SU-DHL-6 (cell line): ENCODE measurements around the gene ZCCHC7.
A peak's percentile ranks its signal among the peaks of the same experiment; 100 is the strongest.
"Not testable (repeated sequence)": the region's sequence is repeated elsewhere in the genome, so short reads cannot be mapped to it uniquely, and the experiment has no call there.

Experiments used
- H2AFZ ChIP-seq: fragments of 200-600 bp; sonication (generic); 2 replicates; pipeline ENCODE4 v1.6.1; 2014; ENCODE audit warnings: low read depth, mild to moderate bottlenecking, moderate library complexity, mixed read lengths, antibody characterized with exemption, low read length; ENCODE audit not compliant: severe bottlenecking
- H3F3A ChIP-seq: fragments of 200-600 bp; shearing (Covaris generic); 2 replicates; pipeline ENCODE4 v1.6.0; 2016; ENCODE audit warnings: antibody characterized with exemption, mild to moderate bottlenecking; ENCODE audit not compliant: insufficient read depth
- H3K27ac ChIP-seq: fragments of 200-600 bp; sonication (generic); 2 replicates; pipeline ENCODE4 v1.5.1; 2016; ENCODE audit warnings: low read depth, mild to moderate bottlenecking, low read length, moderate library complexity, mixed read lengths
- H3K27me3 ChIP-seq: fragments of 200-600 bp; sonication (generic), shearing (Covaris generic); 2 replicates; pipeline ENCODE4 v1.6.0; 2014; ENCODE audit warnings: mild to moderate bottlenecking, low read length
- H3K36me3 ChIP-seq: fragments of 200-600 bp; sonication (generic); 2 replicates; pipeline ENCODE4 v1.6.1; 2014; ENCODE audit warnings: mild to moderate bottlenecking, low read length, mixed read lengths
- H3K4me2 ChIP-seq: fragments of 300-600, 200-600 bp; shearing (Covaris generic), sonication (generic); 2 replicates; pipeline ENCODE4 v1.6.0; 2014; ENCODE audit warnings: low read length, low read depth, mild to moderate bottlenecking; ENCODE audit not compliant: poor library complexity, severe bottlenecking
- H3K4me3 ChIP-seq: fragments of 200-600 bp; sonication (generic); 2 replicates; pipeline ENCODE4 v1.5.1; 2014; ENCODE audit warnings: antibody characterized with exemption, low read length, mild to moderate bottlenecking, mixed read lengths; ENCODE audit not compliant: insufficient read depth, poor library complexity, severe bottlenecking
- H3K79me2 ChIP-seq: fragments of 200-600 bp; sonication (generic); 2 replicates; pipeline ENCODE4 v1.6.1; 2014; ENCODE audit warnings: mild to moderate bottlenecking, low read length, moderate library complexity; ENCODE audit not compliant: insufficient read depth
- H3K9ac ChIP-seq: fragments of 200-600 bp; sonication (generic); 2 replicates; pipeline ENCODE4 v1.7.0; 2014; ENCODE audit warnings: mild to moderate bottlenecking, low read length
- H3K9me2 ChIP-seq: fragments of 200-600 bp; sonication (generic); replicated peaks from 2 replicates; pipeline ENCODE4 v1.6.1; 2014; ENCODE audit warnings: low read length; ENCODE audit not compliant: insufficient read depth
- H3K9me3 ChIP-seq: fragments of 200-600 bp; sonication (generic); 2 replicates; pipeline ENCODE4 v1.6.1; 2014; ENCODE audit warnings: low read length, mixed read lengths; ENCODE audit not compliant: insufficient read depth
- H4K20me1 ChIP-seq: fragments of 200-600 bp; sonication (generic); 2 replicates; pipeline ENCODE4 v1.6.1; 2014; ENCODE audit warnings: low read depth, mild to moderate bottlenecking, antibody characterized with exemption, low read length, moderate library complexity, mixed read lengths
- CTCF ChIP-seq: fragments of 200-600 bp; sonication (generic); IDR thresholded peaks from one replicate; pipeline ENCODE4 v1.5.1; 2017; ENCODE audit warnings: antibody characterized with exemption, mild to moderate bottlenecking, low read length, moderate library complexity; ENCODE audit not compliant: insufficient read depth, poor library complexity, severe bottlenecking
- EZH2phosphoT487 ChIP-seq: fragments of 200-600 bp; sonication (generic), shearing (Covaris generic); conservative IDR thresholded peaks from 2 replicates; pipeline ENCODE4 v1.6.1; 2018; ENCODE audit warnings: mild to moderate bottlenecking, antibody characterized with exemption, low read length, moderate library complexity, mixed read lengths

ZCCHC7 gene

GRCh38 chr9:37187292-37187691 is 66.9 kb downstream of the ZCCHC7 start:
- Histone ChIP-seq H3K27ac (peak overlapping the region; percentile 85), H2AFZ (no peak overlapping the region), H3K9me2 (no peaks in the 10 kb centered on the region), H3K4me2 (peak overlapping the region; percentile 50), H3K36me3 (peaks cover 14% of the 10 kb centered on the region), H3F3A (peaks cover 68% of the 10 kb centered on the region), H3K9ac (peak overlapping the region; percentile 40), H3K79me2 (peaks cover 49% of the 10 kb centered on the region), H3K9me3 (no peaks in the 10 kb centered on the region), H3K27me3 (no peaks in the 10 kb centered on the region), H3K4me3 (peak overlapping the region; percentile 14), H4K20me1 (no peaks in the 10 kb centered on the region)
- TF ChIP-seq EZH2phosphoT487 = no peak
- TF ChIP-seq CTCF = no peak

- H3K9me3 ChIP-seq = no peaks in the 10 kb centered on the region
- H3K27ac ChIP-seq = peak overlapping the region; percentile 85
- H3K79me2 ChIP-seq = peaks cover 50% of the 10 kb centered on the region
- no peaks in the 10 kb centered on the region for H4K20me1 ChIP-seq
- TF ChIP-seq CTCF = no peak
- no peak for TF ChIP-seq EZH2phosphoT487
- H3K4me3 ChIP-seq = peak overlapping the region; percentile 14
- H3K9me2 ChIP-seq = no peaks in the 10 kb centered on the region
- H3K27me3 ChIP-seq = no peaks in the 10 kb centered on the region
- peaks cover 74% of the 10 kb centered on the region for H3F3A ChIP-seq
- H3K9ac ChIP-seq = peak overlapping the region; percentile 40
- peak overlapping the region; percentile 50 for H3K4me2 ChIP-seq
- no peak overlapping the region for H2AFZ ChIP-seq
- H3K36me3 ChIP-seq = peaks cover 16% of the 10 kb centered on the region
Observed at GRCh38 chr9:37187713-37188439, 67.5 kb downstream of the ZCCHC7 start.

GRCh38 chr9:37190739-37191138 is 70.4 kb downstream of the ZCCHC7 start:
- H3K9me2 ChIP-seq, H3K4me3 ChIP-seq, H4K20me1 ChIP-seq, H2AFZ ChIP-seq, H3K9me3 ChIP-seq, H3K9ac ChIP-seq, H3K27me3 ChIP-seq: not testable (repeated sequence)
- Histone ChIP-seq H3K79me2 (peaks cover 28% of the 10 kb centered on the region; the same call in 1 of the 2 replicates), H3K27ac (peak overlapping the region; percentile 97), H3K4me2 (peak overlapping the region; percentile 55), H3F3A (peaks cover 83% of the 10 kb centered on the region), H3K36me3 (peaks cover 21% of the 10 kb centered on the region)

- no peaks in the 10 kb centered on the region for H4K20me1 ChIP-seq
- H2AFZ ChIP-seq = no peak overlapping the region
- no peaks in the 10 kb centered on the region for H3K27me3 ChIP-seq
- peak overlapping the region; percentile 97 for H3K27ac ChIP-seq
- TF ChIP-seq EZH2phosphoT487 (no peak), CTCF (no peak)
- no peaks in the 10 kb centered on the region for H3K9me3 ChIP-seq
- H3K36me3 ChIP-seq = peaks cover 19% of the 10 kb centered on the region
- H3K79me2 ChIP-seq = peaks cover 22% of the 10 kb centered on the region; the same call in 1 of the 2 replicates
- peaks cover 83% of the 10 kb centered on the region for H3F3A ChIP-seq
- no peaks in the 10 kb centered on the region for H3K9me2 ChIP-seq
- H3K9ac ChIP-seq = peak overlapping the region; percentile 6; the same call in 1 of the 2 replicates
- H3K4me3 ChIP-seq = no peak overlapping the region
- H3K4me2 ChIP-seq = peak overlapping the region; percentile 22
Observed at GRCh38 chr9:37191403-37192089, 71.2 kb downstream of the ZCCHC7 start.
